Loucy (cell line): ENCODE results near the gene DYNLT2.

Source experiments
- H2AFZ ChIP-seq: fragments of 200-600 bp; sonication (generic); 2 replicates; pipeline ENCODE4 v1.6.0; 2016; ENCODE audit warnings: antibody characterized with exemption, mild to moderate bottlenecking, low read length, moderate library complexity
- H3F3A ChIP-seq: fragments of 200-600 bp; 2 replicates; pipeline ENCODE4 v1.6.0; 2016; ENCODE audit warnings: antibody characterized with exemption, low read depth, mild to moderate bottlenecking
- H3K27me3 ChIP-seq: fragments of 200-600 bp; sonication (generic); 2 replicates; pipeline ENCODE4 v1.6.1; 2014; ENCODE audit warnings: low read length, mild to moderate bottlenecking; ENCODE audit not compliant: insufficient read depth, poor library complexity, severe bottlenecking
- H3K36me3 ChIP-seq: fragments of 200-600 bp; sonication (generic); 2 replicates; pipeline ENCODE4 v1.6.1; 2016; ENCODE audit warnings: low read length; ENCODE audit not compliant: insufficient read depth
- H3K4me1 ChIP-seq: fragments of 200-600 bp; sonication (generic); 2 replicates; pipeline ENCODE4 v1.5.1; 2014; ENCODE audit warnings: low read length, mild to moderate bottlenecking; ENCODE audit not compliant: insufficient read depth, poor library complexity, severe bottlenecking
- H3K4me2 ChIP-seq: fragments of 200-600 bp; sonication (generic); 2 replicates; pipeline ENCODE4 v1.6.0; 2014; ENCODE audit warnings: antibody characterized with exemption, low read length, low read depth, mild to moderate bottlenecking; ENCODE audit not compliant: poor library complexity, severe bottlenecking
- H3K4me3 ChIP-seq: fragments of 200-600 bp; sonication (generic); 2 replicates; pipeline ENCODE4 v1.5.1; 2014; ENCODE audit warnings: low read length, mild to moderate bottlenecking, mixed read lengths; ENCODE audit not compliant: poor library complexity, severe bottlenecking
- H3K79me2 ChIP-seq: fragments of 200-600 bp; sonication (generic); 2 replicates; pipeline ENCODE4 v1.6.1; 2014; ENCODE audit warnings: low read length; ENCODE audit not compliant: insufficient read depth
- H3K9ac ChIP-seq: fragments of 200-600 bp; sonication (generic); 2 replicates; pipeline ENCODE4 v1.6.0; 2014; ENCODE audit warnings: mild to moderate bottlenecking, low read depth, low read length, moderate library complexity; ENCODE audit not compliant: poor library complexity, severe bottlenecking
- H3K9me2 ChIP-seq: fragments of 200-600 bp; sonication (generic); replicated peaks from 2 replicates; pipeline ENCODE4 v1.6.1; 2016; ENCODE audit warnings: low read depth, low read length, mixed read lengths
- H3K9me3 ChIP-seq: fragments of 200-600 bp; sonication (generic); 2 replicates; pipeline ENCODE4 v1.6.1; 2014; ENCODE audit warnings: mild to moderate bottlenecking, antibody characterized with exemption, low read length, low read depth; ENCODE audit not compliant: insufficient read depth
- H4K20me1 ChIP-seq: fragments of 200-600 bp; sonication (generic); 2 replicates; pipeline ENCODE4 v1.6.0; 2014; ENCODE audit warnings: antibody characterized with exemption, low read length, mild to moderate bottlenecking; ENCODE audit not compliant: insufficient read depth, poor library complexity, severe bottlenecking
- CTCF ChIP-seq: fragments of 200-600 bp; sonication (generic); conservative IDR thresholded peaks from 2 replicates; pipeline ENCODE4 v1.5.1; 2014; ENCODE audit warnings: mild to moderate bottlenecking, antibody characterized with exemption, low read length
- EZH2phosphoT487 ChIP-seq: fragments of 200-600 bp; IDR thresholded peaks from 2 replicates; pipeline ENCODE4 v1.6.1; 2018; ENCODE audit warnings: antibody characterized with exemption, mild to moderate bottlenecking, moderate library complexity, borderline replicate concordance

DYNLT2 gene

GRCh38 chr6:169691260-169691659 is 60.1 kb downstream of the DYNLT2 start:
- no peaks in the 10 kb centered on the region for H3K27me3 ChIP-seq
- no peak overlapping the region for H2AFZ ChIP-seq
- no peaks in the 10 kb centered on the region for H3K79me2 ChIP-seq
- no peak overlapping the region for H3K4me3 ChIP-seq
- no peaks in the 10 kb centered on the region for H4K20me1 ChIP-seq
- peaks cover 9% of the 10 kb centered on the region; the same call in 1 of the 2 replicates for H3K9me3 ChIP-seq
- H3K4me1 ChIP-seq: no peaks in the 10 kb centered on the region
- no peak overlapping the region for H3K4me2 ChIP-seq
- H3K9me2 ChIP-seq: no peaks in the 10 kb centered on the region
- H3K36me3 ChIP-seq: no peaks in the 10 kb centered on the region
- no peaks in the 10 kb centered on the region for H3F3A ChIP-seq
- TF ChIP-seq EZH2phosphoT487 (no peak), CTCF (no peak)
- no peak overlapping the region for H3K9ac ChIP-seq
